ENCODE results near the gene IFIT1B.
A peak's percentile ranks its signal among the peaks of the same experiment; 100 is the strongest.

The IFIT1B gene

DNA sequence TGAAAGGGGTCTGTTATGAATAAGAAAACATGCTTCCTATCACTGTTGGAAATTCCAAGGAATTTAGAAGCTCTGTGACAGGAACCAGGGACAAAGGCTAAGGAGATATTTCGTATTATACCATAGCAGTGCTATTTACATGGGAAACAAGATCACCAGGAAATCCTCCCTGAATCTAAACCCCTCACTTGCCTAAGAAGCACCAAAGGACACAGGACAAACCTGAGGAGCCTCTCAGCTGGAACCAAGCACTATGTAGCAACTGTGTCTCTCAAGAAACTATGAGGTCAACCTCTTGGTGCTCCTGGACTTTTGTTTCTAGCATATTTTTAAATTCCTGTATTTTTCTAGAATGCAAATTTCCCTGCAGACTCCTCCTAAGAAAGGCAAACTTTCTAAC is 20.8 kb upstream of the IFIT1B start:
- TF ChIP-seq POLR2A (IDR thresholded peaks at IDR 0.05; ENCODE audit: low read depth, low read length), result no peak
- DNase-seq (ENCODE audit: insufficient read length, low spot score), result no peak
- no peak for FAIRE-seq

DNA sequence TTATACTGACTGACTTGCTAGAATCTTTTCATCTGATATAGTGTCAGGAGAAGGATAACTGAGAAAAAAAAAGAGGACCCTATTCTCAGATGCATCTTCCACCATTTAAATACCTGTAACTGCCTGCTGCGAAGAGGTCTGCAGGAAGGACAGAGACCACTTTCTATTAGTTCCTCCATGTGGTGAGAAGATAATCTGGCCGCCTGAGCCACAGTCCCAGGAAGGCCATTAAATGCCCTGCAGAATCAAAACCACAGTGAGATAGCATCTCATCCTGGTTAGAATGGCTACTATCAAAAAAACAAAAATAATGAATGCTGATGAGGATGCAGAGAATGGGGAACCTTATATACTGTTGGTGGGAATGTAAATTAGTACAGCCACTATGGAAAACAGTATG is 19.9 kb upstream of the IFIT1B start:
- FAIRE-seq, result no peak
- DNase-seq (ENCODE audit: insufficient read length, low spot score), result no peak
- TF ChIP-seq POLR2A (IDR thresholded peaks at IDR 0.05; ENCODE audit: low read depth, low read length), result no peak

DNA sequence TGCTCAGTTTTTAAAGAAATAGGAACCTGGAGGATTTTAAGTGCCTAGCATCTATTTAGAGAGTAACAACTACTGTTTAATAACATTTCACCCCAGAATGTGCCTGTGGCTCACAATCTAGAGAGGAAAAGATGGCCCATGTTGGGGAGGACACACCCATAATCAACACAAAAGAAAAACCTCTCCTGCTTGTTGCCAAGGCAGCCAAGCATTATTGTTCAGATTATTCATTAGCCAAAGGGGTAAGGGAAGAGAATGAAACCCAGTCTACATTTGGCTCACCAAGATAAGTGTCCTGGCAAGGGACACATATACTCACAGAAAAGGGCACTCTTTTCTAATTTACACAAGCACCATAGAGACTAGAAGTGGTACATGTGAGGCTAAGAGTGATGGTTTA is 17.7 kb upstream of the IFIT1B start:
- DNase-seq (ENCODE audit: insufficient read length, low spot score), result no peak
- FAIRE-seq, result no peak
- no peak for TF ChIP-seq POLR2A (IDR thresholded peaks at IDR 0.05; ENCODE audit: low read depth, low read length)

DNA sequence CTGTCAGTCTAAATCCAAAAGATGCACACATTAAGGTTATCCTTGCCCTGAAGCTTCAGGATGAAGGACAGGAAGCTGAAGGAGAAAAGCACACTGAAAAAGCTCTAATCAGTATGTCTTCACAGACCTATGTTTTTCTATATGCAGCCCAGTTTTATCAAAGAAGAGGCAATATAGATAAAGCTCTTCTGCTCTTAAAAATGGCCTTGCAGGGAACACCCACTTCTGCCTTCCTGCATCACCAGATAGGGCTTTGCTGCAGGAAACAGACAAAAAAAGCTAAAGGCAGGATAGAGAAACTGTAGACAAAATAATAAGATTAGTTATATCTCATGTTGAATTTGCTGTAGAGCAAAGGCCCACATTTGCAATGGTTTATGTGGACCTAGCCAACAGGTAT is 14.9 kb upstream of the IFIT1B start:
- DNase-seq (ENCODE audit: insufficient read length, low spot score), result no peak
- no peak for FAIRE-seq
- no peak for TF ChIP-seq POLR2A (IDR thresholded peaks at IDR 0.05; ENCODE audit: low read depth, low read length)

DNA sequence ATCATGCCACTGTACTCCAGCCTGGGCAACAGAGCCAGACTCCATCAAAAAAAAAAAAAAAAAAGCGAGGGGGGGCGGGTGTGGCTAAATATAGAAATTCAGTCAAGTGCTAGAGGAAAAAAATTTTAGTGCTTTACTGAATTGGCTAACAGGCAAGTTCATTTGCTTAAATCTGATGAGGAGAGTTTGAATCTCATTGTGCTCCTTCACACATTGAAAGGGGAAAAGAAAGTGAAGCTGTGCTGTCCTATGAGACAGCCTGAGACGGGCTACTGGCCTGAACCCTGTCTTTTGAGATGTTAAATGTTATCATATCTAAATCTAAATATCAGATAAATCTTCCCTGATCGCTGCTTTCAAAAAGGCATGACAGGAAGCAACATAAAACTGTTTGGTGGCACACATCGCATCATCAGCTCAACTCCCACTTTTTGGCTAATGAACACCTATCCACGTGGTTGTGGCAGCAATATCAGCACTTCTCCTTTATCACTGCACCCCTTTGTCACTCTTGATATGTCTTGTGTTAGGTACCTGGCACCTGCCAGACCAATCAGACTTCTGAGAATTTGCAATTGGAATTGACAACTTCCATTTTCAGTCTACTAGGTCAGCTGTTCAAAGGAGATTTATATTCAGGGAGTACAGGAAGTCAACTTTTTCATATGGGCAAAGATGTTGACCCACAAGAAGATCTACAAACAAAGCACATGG is 14.0 kb upstream of the IFIT1B start:
- TF ChIP-seq POLR2A (IDR thresholded peaks at IDR 0.05; ENCODE audit: low read depth, low read length), result no peak
- FAIRE-seq (no peak), DNase-seq (ENCODE audit: insufficient read length, low spot score) (no peak)

DNA sequence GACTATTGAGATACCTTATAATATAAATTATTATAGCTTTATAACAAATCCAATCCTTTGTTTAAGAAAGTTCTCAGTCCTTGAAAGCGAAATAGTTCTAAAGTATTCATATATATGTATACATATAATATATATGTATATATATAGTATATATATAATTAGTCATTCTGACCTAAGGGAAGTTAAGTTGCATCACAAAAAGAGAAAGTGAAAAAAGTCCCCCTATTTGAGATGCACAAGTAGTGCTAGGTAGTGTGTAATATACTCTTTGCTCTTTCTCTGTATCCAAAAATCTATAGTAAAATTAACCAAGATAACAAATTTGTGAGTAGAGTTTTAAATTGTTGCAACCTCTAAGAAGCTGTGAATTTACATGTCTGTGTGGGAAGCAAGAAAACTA is 13.3 kb upstream of the IFIT1B start:
- DNase-seq (ENCODE audit: insufficient read length, low spot score), result no peak
- FAIRE-seq, result no peak
- TF ChIP-seq POLR2A (IDR thresholded peaks at IDR 0.05; ENCODE audit: low read depth, low read length), result no peak

DNA sequence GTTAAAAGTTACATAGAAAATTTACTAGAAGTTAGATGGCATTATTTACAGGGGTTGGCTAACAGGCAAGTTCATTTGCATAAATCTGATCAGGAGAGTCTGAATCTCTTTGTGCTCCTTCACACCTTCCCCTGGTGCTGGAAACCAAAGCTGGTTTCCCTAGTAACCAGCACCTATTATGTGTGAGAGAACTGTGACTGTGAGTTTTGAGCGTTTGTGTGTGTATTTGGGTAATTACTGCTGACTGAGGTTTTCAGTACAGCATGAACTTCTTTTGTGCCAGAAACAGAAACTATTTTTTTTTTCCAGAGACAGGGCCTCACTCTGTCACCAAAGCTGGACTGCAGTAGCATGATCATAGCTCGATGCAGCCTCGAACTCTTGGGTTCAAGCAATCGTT is 10.3 kb upstream of the IFIT1B start:
- DNase-seq (ENCODE audit: insufficient read length, low spot score) (no peak), FAIRE-seq (no peak)
- TF ChIP-seq POLR2A (IDR thresholded peaks at IDR 0.05; ENCODE audit: low read depth, low read length), result no peak

DNA sequence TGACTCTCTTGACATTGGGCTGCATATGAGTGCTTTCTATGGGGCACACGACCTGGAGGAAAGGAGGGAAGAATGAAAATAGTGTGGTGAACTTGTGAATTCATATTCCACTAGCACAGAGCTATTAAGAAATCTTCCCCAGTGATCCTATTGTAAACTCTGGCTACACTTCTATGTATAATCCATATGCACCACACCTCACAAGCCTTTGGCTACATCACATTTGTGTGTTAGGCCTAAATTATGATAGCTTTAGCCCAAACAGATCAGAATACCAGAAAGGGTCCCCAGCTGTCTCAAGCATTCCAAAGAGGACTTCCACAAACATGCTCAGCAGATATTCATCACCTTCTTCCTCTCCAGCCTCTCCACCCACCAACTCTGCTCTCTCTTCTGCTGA is 9.7 kb upstream of the IFIT1B start:
- no peak for DNase-seq (ENCODE audit: insufficient read length, low spot score)
- no peak for FAIRE-seq
- TF ChIP-seq POLR2A (IDR thresholded peaks at IDR 0.05; ENCODE audit: low read depth, low read length), result no peak

DNA sequence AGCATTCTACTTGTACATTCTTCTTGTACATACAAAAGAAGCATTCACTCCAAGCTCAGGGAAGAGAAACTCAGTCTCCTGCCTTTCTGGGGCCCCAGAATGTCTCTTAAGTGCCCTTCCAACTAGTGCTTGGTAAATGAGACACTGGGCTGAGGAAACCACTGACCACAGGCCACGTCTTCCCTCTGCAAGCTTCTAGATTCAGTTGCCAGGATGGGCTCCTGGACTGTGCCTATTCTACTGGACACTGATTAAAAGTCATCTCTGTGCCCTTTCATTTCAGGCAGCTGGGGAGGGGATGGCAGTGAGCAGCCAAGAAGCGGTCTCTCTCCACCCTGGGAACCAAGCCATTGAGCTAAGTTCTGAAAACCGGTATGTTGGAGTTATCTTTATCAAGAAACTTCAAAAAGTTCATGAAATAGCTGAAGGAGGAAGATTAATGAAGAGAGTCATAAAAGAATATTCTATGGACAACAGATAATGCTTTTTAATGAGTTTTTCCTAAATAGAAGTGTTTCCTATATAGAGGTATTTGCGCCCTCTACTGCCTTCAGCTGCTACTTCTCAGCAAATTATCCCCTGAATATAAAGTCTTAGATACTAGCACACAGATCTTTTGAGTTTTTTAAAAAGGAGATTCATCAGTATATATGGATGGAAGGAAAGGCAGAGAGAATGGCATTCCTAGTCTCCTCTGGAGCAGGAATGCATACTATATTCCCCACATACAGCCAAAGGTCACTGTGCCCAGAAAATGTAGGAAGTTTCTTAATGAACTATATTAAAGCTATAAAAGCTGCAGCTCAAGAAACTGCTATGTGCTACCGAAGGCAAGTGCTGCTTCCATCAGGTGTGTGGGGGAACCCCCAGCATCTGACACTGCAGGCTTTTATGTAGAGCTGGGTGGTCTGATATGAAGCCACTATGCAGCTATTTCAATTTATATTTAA is 8.4 kb upstream of the IFIT1B start:
- no peak for DNase-seq (ENCODE audit: insufficient read length, low spot score)

DNA sequence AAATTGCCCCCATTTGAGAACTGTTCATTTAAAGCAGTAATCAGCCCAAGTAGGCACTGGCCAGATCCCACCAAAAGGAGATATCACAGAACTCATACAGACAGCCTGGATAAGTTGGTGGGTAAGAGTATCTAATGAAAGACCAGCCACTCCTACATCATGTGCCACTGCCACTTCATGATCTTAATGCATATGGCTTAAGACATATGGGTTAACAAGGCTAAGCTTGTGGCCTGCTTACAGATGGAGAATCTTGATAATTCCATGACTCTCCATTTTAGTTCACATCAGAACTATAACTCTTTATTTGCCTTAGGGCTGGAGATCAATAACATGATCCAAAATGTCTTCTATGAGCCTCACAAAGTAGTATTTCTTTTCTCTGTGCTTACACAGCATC is 6.8 kb upstream of the IFIT1B start:
- DNase-seq (ENCODE audit: insufficient read length, low spot score) (no peak), FAIRE-seq (no peak)
- no peak for TF ChIP-seq POLR2A (IDR thresholded peaks at IDR 0.05; ENCODE audit: low read depth, low read length)

More for the DNA sequence above, 8.4 kb upstream of the IFIT1B start:
- FAIRE-seq, result no peak
- no peak for TF ChIP-seq POLR2A (IDR thresholded peaks at IDR 0.05; ENCODE audit: low read depth, low read length)

DNA sequence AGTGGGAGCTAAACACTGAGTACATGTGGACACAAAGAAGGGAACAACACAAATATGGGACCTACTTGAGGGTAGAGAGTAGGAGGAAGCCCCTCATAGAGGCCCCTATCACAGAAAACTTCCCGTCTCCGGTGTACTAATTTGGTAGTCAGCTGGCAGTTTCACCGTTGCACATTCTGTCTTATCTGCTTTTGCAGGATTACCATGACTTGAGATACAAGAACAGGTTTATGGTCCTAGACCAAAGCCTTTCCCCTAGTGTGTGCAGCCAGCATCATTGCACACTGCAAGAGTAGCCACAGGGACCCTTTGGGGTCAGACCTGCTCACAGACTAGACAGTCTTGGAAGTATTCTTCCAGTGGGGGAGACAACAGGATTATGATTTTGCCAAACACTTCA is 5.9 kb upstream of the IFIT1B start:
- DNase-seq (ENCODE audit: insufficient read length, low spot score) (no peak), FAIRE-seq (no peak)
- TF ChIP-seq POLR2A (IDR thresholded peaks at IDR 0.05; ENCODE audit: low read depth, low read length), result no peak

DNA sequence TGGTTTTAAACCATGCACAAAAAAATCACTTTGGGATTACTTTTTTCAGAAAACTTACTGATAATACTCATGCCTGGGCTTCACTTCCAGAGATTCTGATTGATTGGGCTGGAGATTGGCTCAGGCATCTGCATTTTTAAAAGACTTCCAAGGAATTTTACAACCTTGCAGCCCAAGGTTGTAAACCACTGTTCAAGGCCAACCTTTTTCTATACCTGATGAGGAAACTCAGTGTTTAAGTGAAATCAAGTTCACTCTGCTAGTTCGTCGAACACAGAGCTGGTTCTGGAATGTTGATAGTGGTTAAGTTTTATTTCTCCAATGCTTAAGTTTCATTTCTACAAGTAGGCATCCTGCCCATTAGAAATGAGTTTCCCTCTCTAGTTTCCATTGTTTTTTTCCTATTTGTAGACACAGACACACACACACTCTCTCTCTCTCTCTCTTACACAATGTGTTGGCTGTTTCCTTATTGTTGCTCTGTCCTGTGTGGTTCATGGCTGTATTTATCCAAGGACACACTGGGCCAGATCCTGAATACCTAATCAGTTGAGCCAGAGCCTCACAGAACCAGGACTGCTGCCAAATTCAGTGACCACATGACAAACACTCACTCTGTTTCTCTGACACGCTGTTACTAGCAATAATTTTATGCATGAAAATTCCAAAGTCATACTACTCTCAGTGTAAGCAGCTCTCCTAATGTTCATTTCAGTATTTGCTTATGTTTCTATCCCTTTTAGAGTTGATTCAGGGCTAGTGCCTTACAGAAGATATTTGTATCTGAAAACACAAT is 3.7 kb upstream of the IFIT1B start:
- no peak for TF ChIP-seq POLR2A (IDR thresholded peaks at IDR 0.05; ENCODE audit: low read depth, low read length)
- DNase-seq (ENCODE audit: insufficient read length, low spot score) (peak; percentile 25), FAIRE-seq (peak; percentile 93)

DNA sequence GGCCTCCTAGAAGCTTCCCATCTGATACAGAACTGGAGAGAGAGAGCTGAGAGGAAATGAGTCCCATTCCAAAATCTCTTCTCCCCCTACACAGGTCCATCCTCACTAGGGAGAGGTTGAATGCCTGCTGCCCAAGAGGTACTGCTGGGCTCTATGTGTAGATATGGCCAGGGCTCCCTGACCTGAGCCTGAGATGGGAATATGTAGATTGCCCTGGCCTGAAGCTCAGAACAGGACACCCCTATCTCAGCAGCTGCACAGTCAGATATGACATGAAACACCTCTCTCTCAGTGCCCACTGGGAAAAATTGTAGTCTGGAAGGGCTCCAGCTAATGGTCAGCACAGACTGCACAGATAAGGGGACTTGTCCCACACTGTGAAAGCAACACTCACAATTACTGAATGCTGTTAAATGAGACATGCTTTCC is 3.1 kb upstream of the IFIT1B start:
- DNase-seq (ENCODE audit: insufficient read length, low spot score), result no peak
- no peak for TF ChIP-seq POLR2A (IDR thresholded peaks at IDR 0.05; ENCODE audit: low read depth, low read length)
- FAIRE-seq, result no peak

DNA sequence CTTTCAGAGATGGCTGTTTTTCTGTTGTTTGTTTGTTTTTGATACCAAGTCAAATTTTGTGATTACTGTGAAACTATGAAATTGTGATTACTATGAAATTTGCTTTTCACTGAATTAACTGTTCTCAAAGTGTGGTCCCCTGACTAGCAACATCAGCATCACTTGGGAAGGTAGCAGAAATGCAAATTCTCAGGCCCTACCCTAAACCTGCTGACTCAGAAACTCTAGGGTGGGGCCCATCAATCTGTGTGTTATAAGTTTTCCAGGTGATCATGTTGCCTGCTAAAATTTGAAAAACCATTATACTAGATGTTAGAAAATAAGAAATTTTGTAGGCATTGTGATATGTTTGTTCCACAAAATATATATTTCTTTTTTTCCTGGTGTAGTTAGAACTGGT is 1.2 kb downstream of the IFIT1B start:
- DNase-seq (ENCODE audit: insufficient read length, low spot score) (no peak), FAIRE-seq (no peak)
- TF ChIP-seq POLR2A (IDR thresholded peaks at IDR 0.05; ENCODE audit: low read depth, low read length), result no peak

Measured in H54 (cell line).